ENCODE measurements around the gene BMPR1B.
A peak's percentile ranks its signal among the peaks of the same experiment; 100 is the strongest.
"Not testable (repeated sequence)": the region's sequence is repeated elsewhere in the genome, so short reads cannot be mapped to it uniquely, and the experiment has no call there.

The BMPR1B gene

GRCh38 chr4:95093936-95094929 lies 336.5 kb downstream of the BMPR1B start:
- intact Hi-C loops (cut with DNase I) = no loop called here
- DNase-seq = no peak

GRCh38 chr4:95095348-95095974 lies 337.7 kb downstream of the BMPR1B start:
- DNase-seq = peak in 8 of 42 donors; percentile 3 to 40 (median 18)
- intact Hi-C loops (cut with DNase I) = no loop called here

DNA sequence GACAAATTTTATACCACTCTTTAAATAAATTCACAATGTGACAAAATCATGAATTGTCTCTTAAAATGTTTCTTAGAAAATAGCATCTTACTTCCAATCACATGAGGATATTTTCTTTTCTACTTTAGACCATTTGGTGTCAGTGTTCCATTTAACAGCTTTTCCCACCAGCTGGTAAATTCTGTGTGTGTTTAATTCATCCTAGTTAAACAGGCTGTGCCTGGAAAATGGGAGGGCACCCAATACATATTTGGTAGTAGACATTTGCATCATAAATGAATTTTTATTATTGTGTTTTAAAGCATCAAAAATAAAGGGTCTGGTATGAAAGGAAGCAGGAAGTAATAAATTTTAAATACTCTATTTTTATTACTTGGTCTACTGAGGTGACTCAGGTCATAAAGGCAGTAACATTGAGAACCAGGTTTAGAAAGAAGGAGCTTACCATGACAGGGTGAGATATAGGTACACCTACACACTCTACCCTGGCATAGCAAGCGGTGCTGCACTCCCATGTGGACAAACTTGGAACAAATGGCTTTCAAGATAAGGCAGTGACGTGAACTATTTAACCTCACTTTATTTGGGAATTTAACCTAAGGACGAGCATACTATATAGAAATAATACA lies 344.5 kb downstream of the BMPR1B start:
- intact Hi-C loops (cut with DNase I) = no loop called here
- DNase-seq = no peak

GRCh38 chr4:95105112-95105511 lies 347.4 kb downstream of the BMPR1B start:
- DNase-seq = no peak
- intact Hi-C loops (cut with DNase I) = no loop called here

DNA sequence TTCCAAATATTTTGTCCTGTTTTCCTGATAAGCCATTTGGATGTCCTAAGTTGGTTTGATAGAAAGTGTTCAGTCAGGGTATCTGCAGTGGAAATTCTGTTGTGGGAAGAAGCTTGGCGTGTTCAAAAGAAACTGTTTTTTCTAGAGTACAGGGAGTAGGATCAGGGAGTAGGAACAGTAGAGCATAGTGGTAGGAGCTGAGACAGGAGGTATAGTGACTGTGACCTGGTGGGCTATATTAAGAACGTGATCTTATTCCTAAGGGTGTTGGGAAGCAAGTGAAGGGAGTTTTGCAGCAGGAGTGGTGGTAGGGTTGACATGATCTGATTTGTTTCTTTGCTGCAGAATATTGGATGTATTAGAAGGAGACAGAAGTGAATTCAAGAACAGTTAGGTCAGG lies 348.2 kb downstream of the BMPR1B start:
- DNase-seq = no peak
- intact Hi-C loops (cut with DNase I) = no loop called here

DNA sequence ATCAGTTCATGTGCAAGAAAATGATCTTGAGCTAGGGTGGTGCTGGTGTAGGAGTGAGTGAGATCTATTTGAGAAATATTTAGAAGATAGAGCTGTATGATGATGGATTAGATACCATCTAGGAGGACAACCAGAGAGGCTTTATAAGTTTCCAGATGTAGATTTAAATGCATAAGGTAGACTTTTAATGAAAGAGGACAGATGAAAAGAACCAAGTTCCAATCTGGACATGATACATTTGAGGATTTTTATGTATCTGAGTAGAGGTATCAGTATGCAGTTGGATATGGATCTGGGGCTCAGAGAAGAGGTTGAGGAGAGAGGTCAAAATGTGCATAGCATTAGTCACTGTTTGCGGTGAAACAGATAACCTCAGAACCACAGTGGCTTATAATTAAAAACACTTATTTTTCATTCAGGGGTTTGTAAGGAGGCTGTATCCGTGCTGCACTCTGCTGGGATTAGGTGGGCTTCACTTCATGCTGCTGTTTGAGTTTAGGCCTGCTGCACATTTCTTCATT lies 348.7 kb downstream of the BMPR1B start:
- no peak for DNase-seq
- intact Hi-C loops (cut with DNase I) = no loop called here

DNA sequence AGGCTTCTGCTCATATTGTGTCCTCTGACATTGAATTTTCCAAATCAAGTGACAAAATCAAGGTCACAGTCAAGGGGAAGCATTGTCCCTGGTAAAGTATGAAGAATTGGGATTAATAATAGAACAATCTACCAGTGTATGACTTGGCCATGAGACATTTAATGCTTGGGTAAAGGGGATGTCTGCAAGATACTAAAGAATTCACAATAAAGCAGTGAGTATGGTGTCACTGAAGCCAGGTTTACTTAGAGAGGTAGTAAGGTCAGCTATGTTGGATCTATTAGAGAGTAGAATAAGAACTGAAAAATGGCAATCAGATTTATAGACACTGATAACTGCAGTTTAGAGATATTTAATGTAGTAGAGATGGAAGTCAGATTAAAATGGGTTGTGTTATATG lies 349.2 kb downstream of the BMPR1B start:
- intact Hi-C loops (cut with DNase I) = no loop called here
- no peak for DNase-seq

DNA sequence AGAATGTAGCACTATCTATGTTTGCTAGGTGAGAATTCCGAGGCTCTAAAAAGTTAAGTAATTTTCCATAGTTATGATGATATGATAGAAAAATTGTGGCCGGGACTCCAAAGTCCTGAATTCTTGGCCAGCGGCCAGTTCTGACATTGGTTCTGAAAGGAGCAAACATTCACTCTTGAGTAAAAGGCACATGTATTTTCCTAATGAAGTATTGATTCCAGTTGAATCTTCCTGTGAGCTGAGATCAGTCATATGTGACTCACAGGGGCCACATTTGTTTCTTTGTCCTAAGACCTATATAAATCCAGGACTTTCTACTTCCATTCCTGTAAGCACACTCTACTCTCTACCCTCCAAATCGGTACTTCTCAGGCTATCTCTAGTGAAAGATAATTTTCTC lies 349.9 kb downstream of the BMPR1B start:
- intact Hi-C loops (cut with DNase I) = no loop called here
- peak in 2 of 42 donors; percentile 4 to 16 for DNase-seq

- intact Hi-C loops (cut with DNase I) = no loop called here
- DNase-seq = no peak
These were observed 351.2 kb downstream of the BMPR1B start for GRCh38 chr4:95108883-95109421.

DNA sequence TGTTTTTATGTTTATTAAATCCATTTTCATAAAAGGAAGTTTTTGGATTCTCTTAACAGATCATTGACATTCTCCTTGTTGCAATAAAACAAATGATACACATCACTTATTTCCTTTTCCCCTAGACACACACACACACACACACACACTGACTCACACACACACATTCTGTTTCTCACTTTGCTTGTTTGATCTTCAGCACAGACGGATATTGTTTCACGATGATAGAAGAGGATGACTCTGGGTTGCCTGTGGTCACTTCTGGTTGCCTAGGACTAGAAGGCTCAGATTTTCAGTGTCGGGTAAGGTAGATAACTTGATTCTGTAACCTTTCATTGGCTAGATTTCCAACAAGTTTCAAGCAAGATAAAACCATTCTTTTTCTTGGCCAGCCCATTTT lies 356.8 kb downstream of the BMPR1B start:
- intact Hi-C loops (cut with DNase I) = no loop called here
- DNase-seq = no peak

- no peak for DNase-seq
- intact Hi-C loops (cut with DNase I) = no loop called here
These were observed 360.7 kb downstream of the BMPR1B start for GRCh38 chr4:95118497-95118896.

GRCh38 chr4:95120456-95120855 lies 362.7 kb downstream of the BMPR1B start:
- intact Hi-C loops (cut with DNase I) = loop anchor here (10.0 kb wide), 1 partner anchor 496 kb away; no protein-coding TSS in a partner anchor
- no peak for DNase-seq

DNA sequence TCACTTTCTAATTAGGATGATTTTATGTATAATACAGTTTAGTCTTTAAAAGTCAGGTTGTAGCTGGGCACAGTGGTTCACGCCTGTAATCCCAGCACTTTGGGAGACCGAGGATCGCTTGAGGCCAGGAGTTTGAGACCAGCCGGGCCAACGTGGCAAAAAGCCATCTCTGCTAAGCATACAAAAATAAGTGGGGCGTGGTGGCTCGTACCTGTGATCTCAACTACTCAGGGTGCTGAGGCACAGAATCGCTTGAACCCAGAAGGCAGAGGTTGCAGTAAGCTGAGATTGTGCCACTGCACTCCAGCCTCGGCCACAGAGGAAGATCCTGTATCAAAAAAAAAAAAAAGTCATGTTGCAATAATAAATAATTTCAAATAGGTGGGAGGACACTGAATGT lies 364.2 kb downstream of the BMPR1B start:
- intact Hi-C loops (cut with DNase I) = loop anchor here (10.0 kb wide), 1 partner anchor 497 kb away; no protein-coding TSS in a partner anchor
- DNase-seq = no peak

- intact Hi-C loops (cut with DNase I) = loop anchor here (10.0 kb wide), 1 partner anchor 500 kb away; no protein-coding TSS in a partner anchor
- peak in 28 of 42 donors; percentile 5 to 72 (median 40) for DNase-seq
These were observed 367.2 kb downstream of the BMPR1B start for GRCh38 chr4:95124906-95125504.

- intact Hi-C loops (cut with DNase I) = loop anchor here (10.0 kb wide), 1 partner anchor 504 kb away; no protein-coding TSS in a partner anchor
- no peak for DNase-seq
These were observed 371.3 kb downstream of the BMPR1B start for GRCh38 chr4:95129031-95129430.

DNA sequence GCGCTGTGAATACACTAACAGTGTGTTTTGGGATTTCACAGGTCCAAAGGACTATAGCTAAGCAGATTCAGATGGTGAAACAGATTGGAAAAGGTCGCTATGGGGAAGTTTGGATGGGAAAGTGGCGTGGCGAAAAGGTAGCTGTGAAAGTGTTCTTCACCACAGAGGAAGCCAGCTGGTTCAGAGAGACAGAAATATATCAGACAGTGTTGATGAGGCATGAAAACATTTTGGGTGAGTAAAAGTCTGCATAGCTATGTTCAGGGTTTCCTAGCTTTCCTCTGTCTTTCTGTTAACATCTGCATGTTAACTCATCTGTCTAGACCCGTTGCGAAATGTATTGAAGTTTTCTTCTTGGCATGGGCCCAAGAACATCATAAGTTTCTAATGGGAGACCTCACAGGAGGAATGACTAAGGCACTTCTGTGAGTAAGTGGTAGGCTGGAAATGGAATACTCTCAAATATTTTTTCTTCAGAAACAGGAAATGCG lies 372.1 kb downstream of the BMPR1B start:
- intact Hi-C loops (cut with DNase I) = loop anchor here (10.0 kb wide), 1 partner anchor 505 kb away; no protein-coding TSS in a partner anchor
- DNase-seq = no peak

GRCh38 chr4:95134016-95134415 lies 376.3 kb downstream of the BMPR1B start:
- DNase-seq; intact Hi-C loops (cut with DNase I): not testable (repeated sequence)

DNA sequence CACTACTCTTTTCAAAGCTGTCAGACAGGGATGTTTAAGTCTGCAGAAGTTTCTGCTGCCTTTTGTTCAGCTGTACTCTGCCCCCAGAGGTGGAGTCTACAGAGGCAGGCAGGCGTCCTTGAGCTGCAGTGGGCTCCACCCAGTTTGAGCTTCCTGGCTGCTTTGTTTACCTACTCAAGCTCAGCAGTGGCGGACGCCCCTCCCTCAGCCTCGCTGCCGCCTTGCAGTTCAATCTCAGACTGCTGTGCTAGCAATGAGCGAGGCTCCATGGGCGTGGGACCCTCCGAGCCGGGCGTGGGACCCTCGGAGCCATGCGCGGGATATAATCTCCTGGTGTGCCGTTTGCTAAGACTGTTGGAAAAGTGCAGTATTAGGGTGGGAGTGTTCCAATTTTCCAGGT lies 381.7 kb downstream of the BMPR1B start:
- intact Hi-C loops (cut with DNase I); DNase-seq: not testable (repeated sequence)

Measured in head of caudate nucleus (tissue), 42 donors.